PFSK-1 (cell line): ENCODE measurements around the gene TOGARAM1.

ENCODE experiments used
- FOXP2 ChIP-seq: optimal IDR thresholded peaks from 2 replicates; pipeline ENCODE3; 2011; ENCODE audit warnings: borderline replicate concordance, control low read depth, inconsistent platforms; ENCODE audit not compliant: insufficient read depth; ENCODE audit errors: extremely low read length, extremely low read depth
- POLR2AphosphoS5 ChIP-seq: IDR thresholded peaks from 2 replicates; pipeline ENCODE4 v1.6.1; 2012; ENCODE audit warnings: low read depth, mild to moderate bottlenecking, control low read depth, low read length, moderate library complexity
- REST ChIP-seq, 2 experiments: IDR thresholded peaks; 2 replicates each; pipeline versions ENCODE4 v1.6.1 to v1.8.0; 2011 to 2012; ENCODE audit warnings: low read depth in 2 of 2, low read length in 2 of 2, control low read depth in 1 of 2, inconsistent platforms in 1 of 2, mild to moderate bottlenecking in 1 of 2, moderate library complexity in 1 of 2; ENCODE audit not compliant: insufficient read depth in 1 of 2
- SIN3A ChIP-seq: IDR thresholded peaks from 2 replicates; pipeline ENCODE4 v1.6.1; 2012; ENCODE audit warnings: mild to moderate bottlenecking, low read length, moderate library complexity, borderline replicate concordance; ENCODE audit not compliant: insufficient read depth
- TAF1 ChIP-seq: IDR thresholded peaks from 2 replicates; pipeline ENCODE4 v1.6.1; 2012; ENCODE audit warnings: low read length, control low read depth, borderline replicate concordance; ENCODE audit not compliant: insufficient read depth

The TOGARAM1 gene

GRCh38 chr14:45051180-45051579 is 89.2 kb downstream of the TOGARAM1 start:
- TF ChIP-seq SIN3A (no peak), POLR2AphosphoS5 (no peak), FOXP2 (no peak), REST (IDR thresholded peaks at IDR 0.05; ENCODE audit: insufficient read depth in 1 of 2, low read depth in 2 of 2, low read length in 2 of 2) (no peak), TAF1 (no peak)

DNA sequence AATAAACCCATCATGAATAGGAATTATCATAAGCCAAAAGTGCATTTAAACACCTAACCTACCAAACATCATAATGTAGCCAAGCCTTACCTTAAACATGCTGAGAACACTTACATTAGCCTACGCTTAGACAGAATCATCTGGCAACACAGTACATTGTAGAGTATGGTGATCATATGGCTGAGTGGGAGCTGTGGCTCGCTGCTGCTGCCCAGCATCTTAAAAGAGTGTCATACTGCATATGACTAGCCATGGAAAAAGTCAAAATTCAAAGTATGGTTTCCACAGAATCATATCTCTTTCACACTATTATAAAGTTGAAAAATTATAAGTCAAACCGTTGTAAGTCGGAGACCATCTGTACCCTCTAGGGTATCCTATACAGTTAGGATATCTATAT is 89.9 kb downstream of the TOGARAM1 start:
- TF ChIP-seq FOXP2 (no peak), SIN3A (no peak), POLR2AphosphoS5 (no peak), TAF1 (no peak)

DNA sequence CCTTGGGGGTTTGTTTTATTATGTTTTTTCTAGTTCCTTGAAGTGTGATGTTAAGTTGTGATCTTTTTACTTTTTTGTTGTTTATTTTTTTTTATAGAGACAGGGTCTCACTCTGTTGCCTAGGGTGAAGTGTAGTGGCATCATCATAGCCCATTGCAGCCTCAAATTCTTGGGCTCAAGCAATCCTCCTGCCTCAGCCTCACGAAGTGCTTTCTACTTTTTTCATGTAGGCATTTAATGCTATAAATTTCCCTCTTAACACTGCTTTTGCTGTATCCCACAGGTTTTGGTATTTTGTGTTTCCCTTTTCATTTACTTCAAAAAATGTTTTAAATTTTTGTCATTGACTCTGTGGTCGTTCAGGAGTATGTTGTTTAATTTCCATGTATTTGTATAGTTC is 95.4 kb downstream of the TOGARAM1 start:
- no peak for TF ChIP-seq POLR2AphosphoS5
- TF ChIP-seq REST (IDR thresholded peaks at IDR 0.05; ENCODE audit: insufficient read depth in 1 of 2, low read depth in 2 of 2, low read length in 2 of 2) = no peak
- no peak for TF ChIP-seq TAF1
- TF ChIP-seq SIN3A = no peak
- no peak for TF ChIP-seq FOXP2

DNA sequence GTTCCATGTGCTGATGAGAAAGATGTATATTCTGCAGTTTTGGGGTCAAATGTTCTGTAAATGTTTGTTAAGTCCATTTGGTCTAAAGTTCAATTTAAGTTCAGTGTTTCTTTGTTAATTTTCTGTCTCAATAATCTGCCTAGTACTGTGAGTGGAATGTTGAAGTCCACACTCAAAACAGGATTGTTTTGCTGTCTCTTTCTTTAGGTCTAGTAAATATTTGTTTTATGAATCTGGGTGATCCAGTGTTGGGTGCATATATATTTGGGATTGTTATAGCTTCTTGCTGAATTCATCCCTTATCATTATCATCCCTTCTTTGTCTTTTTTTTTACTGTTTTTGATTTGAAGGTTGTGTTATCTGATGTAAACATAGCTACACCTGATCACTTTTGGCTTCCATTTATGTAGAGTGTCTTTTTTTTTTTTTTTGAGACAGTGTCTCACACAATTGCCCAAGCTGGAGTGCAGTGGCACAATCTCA is 95.9 kb downstream of the TOGARAM1 start:
- TF ChIP-seq SIN3A = no peak
- no peak for TF ChIP-seq TAF1
- TF ChIP-seq POLR2AphosphoS5 = no peak
- TF ChIP-seq FOXP2 = no peak
- TF ChIP-seq REST (IDR thresholded peaks at IDR 0.05; ENCODE audit: insufficient read depth in 1 of 2, low read depth in 2 of 2, low read length in 2 of 2) = no peak

GRCh38 chr14:45060551-45060950 is 98.6 kb downstream of the TOGARAM1 start:
- TF ChIP-seq POLR2AphosphoS5 = no peak
- no peak for TF ChIP-seq SIN3A
- no peak for TF ChIP-seq REST (IDR thresholded peaks at IDR 0.05; ENCODE audit: insufficient read depth in 1 of 2, low read depth in 2 of 2, low read length in 2 of 2)
- no peak for TF ChIP-seq TAF1
- TF ChIP-seq FOXP2 = no peak
